Measurements from ENCODE around the gene NATD1.

NATD1 gene

GRCh38 chr17:21252796-21253645 lies at the start of gene NATD1:
Gene NATD1, minus strand, starts transcription at chr17:21253410. Its CDS starts 146 bp downstream, at chr17:21253264.
- peak; percentile 46 to 50 for DNase-seq (ENCODE audit: low read depth in 2 of 2)

GRCh38 chr17:21301593-21302550 lies 48.7 kb upstream of the NATD1 start:
- DNase-seq (ENCODE audit: low read depth in 2 of 2): no peak

DNA sequence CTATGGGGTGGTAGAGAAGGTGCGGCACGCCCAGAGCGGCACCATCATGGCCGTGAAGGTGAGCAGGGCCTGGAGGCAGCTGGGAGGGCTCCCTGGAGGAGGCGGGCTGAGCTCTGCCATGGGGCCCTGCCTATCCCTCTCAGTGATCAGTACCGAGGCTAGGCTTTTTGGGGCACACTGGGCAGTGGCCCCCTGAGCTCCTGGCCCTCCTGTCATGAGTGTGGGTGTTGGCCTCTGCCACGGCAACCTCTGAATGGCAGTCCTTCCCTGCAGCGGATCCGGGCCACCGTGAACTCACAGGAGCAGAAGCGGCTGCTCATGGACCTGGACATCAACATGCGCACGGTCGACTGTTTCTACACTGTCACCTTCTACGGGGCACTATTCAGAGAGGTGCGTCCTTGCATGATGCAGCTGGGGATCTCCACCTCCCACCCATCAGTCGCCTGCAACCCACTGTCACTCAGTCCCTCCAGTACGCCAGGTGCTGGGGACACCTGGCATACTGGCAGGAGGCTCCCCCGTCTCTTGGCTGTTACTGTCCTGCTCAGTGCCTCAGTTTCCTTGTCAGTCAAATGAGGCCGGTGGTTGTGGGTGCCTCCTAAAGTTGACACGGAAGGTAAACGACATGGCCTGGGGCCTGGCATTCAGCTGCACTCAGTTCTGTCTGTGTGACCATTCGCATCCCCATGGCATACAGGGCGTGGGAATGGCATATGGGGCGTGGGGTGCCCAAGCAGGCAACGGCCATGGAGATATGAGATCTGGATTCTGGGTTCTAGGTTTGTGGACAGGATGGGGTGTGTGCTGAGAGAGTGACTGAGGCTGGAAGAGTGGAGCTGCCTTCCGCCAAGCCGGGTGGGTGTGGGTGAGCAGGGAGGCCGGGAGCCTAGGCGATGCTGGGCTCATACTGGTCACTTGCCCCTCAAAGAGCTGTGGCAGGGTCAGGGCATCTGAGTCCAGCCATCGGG lies 47.7 kb upstream of the NATD1 start:
- no peak for DNase-seq (ENCODE audit: low read depth in 2 of 2)

GRCh38 chr17:21299981-21300600 lies 46.9 kb upstream of the NATD1 start:
- no peak for DNase-seq (ENCODE audit: low read depth in 2 of 2)

GRCh38 chr17:21298983-21299519 lies 45.8 kb upstream of the NATD1 start:
- DNase-seq (ENCODE audit: low read depth in 2 of 2): no peak

DNA sequence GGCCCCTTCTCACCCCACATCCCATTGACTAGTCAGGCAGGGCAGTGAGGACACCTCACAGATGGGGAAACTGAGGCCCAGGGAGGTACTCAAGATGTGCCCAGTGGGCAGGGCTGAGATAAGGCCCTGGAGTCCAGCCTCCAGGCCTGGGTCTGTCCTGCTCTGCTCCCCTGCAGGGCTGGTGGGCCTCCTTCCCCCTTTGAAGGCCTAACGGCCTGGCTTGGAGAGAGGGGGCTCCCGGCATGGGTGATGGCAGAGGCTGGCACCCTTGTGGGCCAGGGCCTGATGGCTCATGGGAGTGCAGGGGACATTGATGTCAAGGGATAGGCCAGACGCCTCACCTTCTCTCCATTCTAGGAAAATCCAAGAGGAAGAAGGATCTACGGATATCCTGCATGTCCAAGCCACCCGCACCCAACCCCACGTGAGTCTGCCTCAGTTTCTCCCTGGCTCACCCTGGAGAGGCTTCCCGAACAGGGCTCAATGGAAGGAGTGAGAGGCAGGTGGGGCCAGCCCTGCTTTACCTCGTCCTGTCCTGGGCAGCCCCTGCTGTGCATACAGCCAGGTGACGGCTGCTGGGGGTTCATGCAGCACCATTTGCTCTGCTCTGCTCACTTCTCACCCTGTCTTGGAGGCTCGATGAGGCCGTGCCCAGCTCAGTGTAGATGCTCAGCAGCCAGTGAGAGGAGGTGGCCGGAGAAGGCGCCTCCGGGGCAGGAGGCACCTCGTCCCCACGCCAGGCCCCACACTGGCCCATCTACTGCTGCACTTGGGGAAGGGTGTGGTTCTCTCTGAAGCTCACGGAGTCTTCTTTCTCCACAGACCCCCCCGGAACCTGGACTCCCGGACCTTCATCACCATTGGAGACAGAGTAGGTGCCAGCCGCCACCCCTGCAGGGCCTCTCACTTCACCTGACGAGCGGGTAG lies 45.1 kb upstream of the NATD1 start:
- no peak for DNase-seq (ENCODE audit: low read depth in 2 of 2)

- DNase-seq (ENCODE audit: low read depth in 2 of 2): no peak
Observed at GRCh38 chr17:21297597-21297996, 44.4 kb upstream of the NATD1 start.

DNA sequence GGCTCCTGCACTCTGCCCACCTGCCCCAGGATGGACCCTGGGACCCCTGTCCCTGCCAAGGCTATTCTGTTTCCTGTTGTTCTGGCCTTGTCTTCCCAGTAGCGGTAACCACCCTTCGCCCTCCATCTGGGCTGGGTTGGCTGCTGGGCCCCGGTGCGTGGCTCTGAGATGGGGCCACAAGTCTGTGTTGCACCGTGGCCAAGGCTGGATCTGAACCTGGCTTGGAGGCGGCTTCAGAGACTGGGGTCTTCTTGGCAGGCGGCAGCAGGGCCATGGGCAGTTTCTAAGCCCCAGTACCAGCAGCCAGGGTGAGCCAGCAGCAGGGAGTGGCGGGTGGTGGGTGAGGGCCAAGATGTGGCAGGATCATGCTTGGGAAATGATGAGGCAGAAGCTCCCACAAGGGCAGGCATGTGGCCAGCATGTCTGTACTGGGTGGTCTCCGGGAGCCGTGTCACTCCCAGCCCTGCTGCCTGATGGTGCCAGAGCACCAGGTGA lies 43.9 kb upstream of the NATD1 start:
- no peak for DNase-seq (ENCODE audit: low read depth in 2 of 2)

DNA sequence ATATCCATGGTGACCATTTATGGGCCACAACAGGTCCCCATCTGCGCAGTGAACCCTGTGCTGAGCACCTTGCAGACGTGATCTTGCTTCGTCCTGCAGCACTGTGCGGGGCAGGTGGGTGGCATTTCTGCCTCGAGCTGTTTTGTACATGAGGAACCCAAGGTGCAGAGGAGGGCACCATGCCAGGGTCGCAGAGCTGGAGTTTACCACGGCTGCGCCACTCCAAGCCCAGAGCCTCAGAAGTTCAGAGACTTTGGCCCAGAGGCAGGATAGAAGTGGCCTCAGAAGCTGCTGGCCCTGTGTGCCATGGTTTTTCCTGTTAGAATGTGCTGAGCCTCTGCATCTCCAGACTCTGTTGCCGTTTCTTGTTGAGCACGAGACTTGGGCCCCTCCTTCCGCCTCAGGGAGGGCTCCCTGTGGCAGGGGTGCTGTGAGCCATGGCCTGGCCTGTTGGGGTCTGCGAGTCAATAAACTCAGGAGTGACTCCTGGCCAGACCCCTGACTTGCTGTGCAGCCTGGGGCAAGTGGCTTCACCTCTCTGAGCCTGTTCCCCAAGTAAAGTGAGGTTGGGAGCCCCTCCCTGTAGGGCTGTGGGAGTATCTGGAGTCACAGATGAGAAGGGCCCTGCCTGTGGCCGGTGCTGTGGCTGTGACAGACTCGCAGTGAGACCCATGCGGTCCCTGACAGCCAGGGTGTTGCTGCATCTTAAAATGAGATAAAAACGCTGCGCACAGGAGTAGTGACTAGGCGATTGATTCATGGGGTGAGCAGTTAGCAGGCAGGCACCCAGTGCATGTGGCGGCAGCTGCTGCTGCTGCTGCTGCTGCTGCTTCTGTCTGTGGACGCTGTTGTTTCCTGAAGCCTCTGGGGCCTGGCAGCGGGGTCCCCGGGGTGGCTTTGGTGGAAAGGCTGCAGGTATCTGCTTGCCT lies 43.2 kb upstream of the NATD1 start:
- DNase-seq (ENCODE audit: low read depth in 2 of 2): no peak

DNA sequence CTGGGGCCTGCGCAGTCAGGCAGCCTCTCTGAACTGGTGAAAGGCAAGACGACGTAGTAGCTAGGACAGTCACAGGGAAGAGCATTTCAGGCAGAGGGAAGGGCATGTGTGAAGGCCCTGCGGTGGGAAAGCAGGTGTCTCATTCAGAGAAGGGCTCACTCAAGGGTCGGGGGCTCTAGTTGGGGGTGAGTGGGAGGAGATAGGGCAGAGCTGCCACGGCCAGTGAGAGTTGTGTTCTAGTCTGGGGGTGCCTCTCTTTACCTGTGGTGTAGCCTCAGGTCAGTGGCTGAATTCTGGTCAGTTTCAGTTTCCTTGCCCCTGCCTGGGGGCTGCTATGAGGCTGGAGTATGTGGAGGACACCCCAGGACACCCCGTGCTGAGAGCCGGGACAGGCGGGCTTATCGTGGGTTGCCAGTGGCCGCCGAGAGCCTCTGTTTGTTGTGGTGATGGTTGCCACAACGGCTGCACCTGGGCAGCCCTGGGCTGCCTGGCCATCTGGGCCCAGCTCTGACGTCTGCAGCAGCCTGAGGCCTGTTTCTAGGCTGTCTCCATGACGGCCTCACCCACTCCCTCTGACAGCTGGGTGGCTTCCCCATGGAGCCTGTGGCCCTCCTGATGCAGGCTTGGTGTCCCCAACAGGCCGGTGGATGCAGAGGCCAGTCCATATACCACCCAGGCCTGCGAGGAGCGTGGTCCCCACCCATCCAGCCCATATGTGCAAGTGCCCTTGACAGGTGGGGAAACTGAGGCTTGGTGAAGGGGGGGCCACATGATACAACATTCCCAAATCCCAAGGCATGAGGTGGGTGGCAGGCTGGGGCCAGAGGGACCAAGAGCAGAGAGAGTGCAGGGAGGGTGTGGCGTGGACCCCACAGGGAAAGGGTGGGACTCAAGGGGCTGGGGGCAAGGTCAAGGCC lies 42.1 kb upstream of the NATD1 start:
- DNase-seq (ENCODE audit: low read depth in 2 of 2): no peak

DNA sequence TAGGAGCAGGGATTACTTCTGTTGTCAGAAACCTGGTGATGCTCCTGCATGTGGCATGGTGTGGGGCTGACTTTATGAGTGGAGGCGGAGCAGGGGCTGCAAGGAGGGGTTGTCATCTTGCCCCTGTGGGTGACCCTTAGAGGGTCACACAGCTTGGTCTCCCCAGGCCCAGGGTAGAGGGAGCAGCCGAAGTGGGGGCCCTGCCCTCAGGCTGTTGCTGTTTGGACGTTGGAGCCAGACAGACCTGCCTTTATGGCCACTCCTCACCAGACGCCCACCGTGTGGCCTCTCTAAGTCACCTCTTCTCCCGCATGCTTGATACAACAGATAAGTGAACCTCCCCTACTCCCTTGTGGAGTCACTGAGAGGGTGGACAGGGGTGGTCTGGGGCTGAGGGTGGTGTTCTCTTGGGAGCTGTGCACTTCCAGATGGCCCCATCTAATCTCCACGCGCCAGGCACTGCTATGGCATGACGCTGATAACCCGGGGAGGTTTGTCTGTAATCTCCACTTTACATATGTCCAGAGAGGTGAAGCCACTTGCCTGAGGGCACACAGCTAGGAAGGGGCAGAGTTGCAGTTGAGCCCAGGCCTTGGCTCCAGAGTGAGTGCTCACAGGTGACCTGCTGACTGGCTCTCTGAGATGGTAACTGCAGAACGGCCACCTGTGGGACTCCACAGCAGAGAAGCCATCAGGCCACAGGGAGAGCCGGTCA lies 41.3 kb upstream of the NATD1 start:
- no peak for DNase-seq (ENCODE audit: low read depth in 2 of 2)

DNA sequence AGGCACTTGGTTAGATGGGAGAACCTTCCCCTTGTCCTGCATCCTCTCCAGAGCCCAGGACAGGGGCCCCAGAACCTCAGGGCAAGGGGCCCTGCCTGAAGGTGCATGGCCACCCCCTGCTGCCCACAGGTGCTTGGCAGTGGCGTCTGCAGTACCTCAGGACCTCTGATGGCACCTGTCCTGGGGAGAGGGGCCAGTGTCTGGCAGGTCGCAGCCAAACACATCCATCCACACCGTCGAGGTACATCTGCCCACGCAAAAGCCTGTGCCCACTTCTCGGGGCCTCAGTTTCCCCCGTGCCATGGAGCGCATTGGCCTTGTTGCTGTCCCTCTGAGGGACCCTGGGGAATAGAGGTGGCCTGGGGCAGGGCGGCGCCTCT lies 40.6 kb upstream of the NATD1 start:
- no peak for DNase-seq (ENCODE audit: low read depth in 2 of 2)

GRCh38 chr17:21292867-21293830 lies 39.9 kb upstream of the NATD1 start:
- DNase-seq (ENCODE audit: low read depth in 2 of 2): no peak

- no peak for DNase-seq (ENCODE audit: low read depth in 2 of 2)
Observed at GRCh38 chr17:21291862-21292261, 38.7 kb upstream of the NATD1 start.

DNA sequence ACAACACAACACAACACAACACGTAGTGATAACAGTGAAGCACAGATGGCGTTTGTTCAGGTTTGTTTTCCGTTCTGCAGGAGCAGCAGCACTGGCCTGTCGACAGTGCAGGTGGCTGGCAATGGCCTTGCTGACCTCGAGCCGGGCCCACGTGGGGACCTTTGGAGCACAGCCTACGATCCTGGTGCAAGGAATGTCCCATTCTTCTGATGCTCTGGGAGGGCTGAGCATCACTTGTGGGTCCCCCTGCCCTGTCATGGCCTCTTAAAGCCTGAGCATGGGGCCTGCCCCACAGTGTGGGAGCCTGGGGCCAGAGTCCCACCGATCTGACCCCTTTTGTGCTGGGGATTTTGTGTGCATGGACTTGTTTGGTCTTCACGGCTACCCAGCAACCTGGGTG lies 38.1 kb upstream of the NATD1 start:
- DNase-seq (ENCODE audit: low read depth in 2 of 2): no peak
